Thyroid gland (tissue), 4 donors: ENCODE results near the gene LIMCH1. TPM values are rescaled to one million over a fixed set of nuclear protein-coding genes. Genes with fewer than 3 reads are reported as not detected.

Source experiments
- DNase-seq, 2 donors: peaks; one replicate each; pipeline ENCODE4 v3.0.0-alpha.2; 2019
- H3K27ac ChIP-seq, 3 donors: fragments of 200-600 bp; sonication (generic); 1 replicate in 2 of 3; 2 replicates in 1 of 3; pipeline ENCODE4 v1.5.1; 2016 to 2019; ENCODE audit warnings: mild to moderate bottlenecking in 1 of 3, moderate library complexity in 1 of 3
- H3K27me3 ChIP-seq: fragments of 200-600 bp; sonication (generic); one replicate; pipeline ENCODE4 v1.5.1; 2019
- H3K36me3 ChIP-seq, 2 donors: fragments of 200-600 bp; sonication (generic); one replicate each; pipeline ENCODE4 v1.5.1; 2016 to 2019
- H3K4me1 ChIP-seq, 2 donors: fragments of 200-600 bp; sonication (generic); one replicate each; pipeline ENCODE4 v1.5.1; 2017 to 2019
- H3K4me3 ChIP-seq, 3 donors: fragments of 200-600 bp; sonication (generic); replicated peaks in 1 of 3; 1 replicate in 2 of 3; 2 replicates in 1 of 3; pipeline ENCODE4 v1.5.1; 2016; ENCODE audit warnings: mild to moderate bottlenecking in 1 of 3
- H3K9me3 ChIP-seq: fragments of 200-600 bp; sonication (generic); one replicate; pipeline ENCODE4 v1.5.1; 2017
- CTCF ChIP-seq, 6 experiments: fragments of 200-600 bp in 3 of 6; fragments of 450-650 bp in 3 of 6; sonication (generic) in 3 of 6; IDR thresholded peaks; one replicate each; pipeline ENCODE4 v1.5.1; 2016 to 2019; ENCODE audit warnings: antibody characterized with exemption in 6 of 6, mild to moderate bottlenecking in 2 of 6, inconsistent platforms in 1 of 6, moderate library complexity in 1 of 6
- POLR2A ChIP-seq, 2 donors: fragments of 450-650 bp; IDR thresholded peaks; one replicate each; pipeline ENCODE4 v1.6.1; 2017; ENCODE audit warnings: antibody characterized with exemption in 2 of 2, mild to moderate bottlenecking in 2 of 2, moderate library complexity in 1 of 2
- WGBS, 2 donors: methylation state at CpG; one replicate each; pipeline ENCODE4 v1.1.5; 2017; 5-methylcytosine and 5-hydroxymethylcytosine counted together
- intact Hi-C: fragments of 100-400 bp; cut with DNase I; formaldehyde crosslinking; loops from one replicate; pipeline ENCODE4 v1.15.1; 2023
- total RNA-seq, 4 donors: library from RNA; depleted of rRNA; stranded (reverse); fragments of >200 nt; gene quantifications; one replicate each; pipeline ENCODE4 v1.2.3, GENCODE V29; 2016

Gene LIMCH1
- total RNA-seq, 4 donors from 2014 or later = 136 to 267 (median 156) TPM

GRCh38 chr4:41679991-41680390, 142.0 kb downstream of the LIMCH1 start:
- WGBS, 2 donors = 91 to 93% methylated on average over 4 of the region's 4 CpGs
- intact Hi-C loops = no loop called here
- no peaks in the 10 kb centered on the region for H3K9me3 ChIP-seq
- H3K27ac ChIP-seq = no peak overlapping the region
- H3K4me3 ChIP-seq = no peak overlapping the region
- DNase-seq = no peak
- H3K4me1 ChIP-seq = peaks cover 19 to 26% of the 10 kb centered on the region in 2 donors
- H3K27me3 ChIP-seq = no peaks in the 10 kb centered on the region
- no peak for TF ChIP-seq CTCF (IDR thresholded peaks at IDR 0.05)
- TF ChIP-seq POLR2A (IDR thresholded peaks at IDR 0.05) = no peak
- H3K36me3 ChIP-seq = peaks cover 8 to 15% of the 10 kb centered on the region in 2 donors

- no peak for DNase-seq
- H3K4me1 ChIP-seq = peaks cover 8 to 17% of the 10 kb centered on the region in 2 donors
- no peak overlapping the region for H3K27ac ChIP-seq
- H3K4me3 ChIP-seq = no peak overlapping the region
- no peaks in the 10 kb centered on the region for H3K9me3 ChIP-seq
- H3K27me3 ChIP-seq = no peaks in the 10 kb centered on the region
- intact Hi-C loops = no loop called here
- TF ChIP-seq CTCF (IDR thresholded peaks at IDR 0.05) (no peak), POLR2A (IDR thresholded peaks at IDR 0.05) (no peak)
- WGBS, 2 donors = 89 to 98% methylated on average over 2 of the region's 2 CpGs
- peaks cover 15 to 23% of the 10 kb centered on the region in 2 donors for H3K36me3 ChIP-seq
Observed at GRCh38 chr4:41681054-41681453, 143.1 kb downstream of the LIMCH1 start.

GRCh38 chr4:41683326-41683725, 145.4 kb downstream of the LIMCH1 start:
- peaks cover 18 to 36% of the 10 kb centered on the region in 2 donors for H3K36me3 ChIP-seq
- H3K4me1 ChIP-seq = peaks cover 6 to 14% of the 10 kb centered on the region in 2 donors
- peak; percentile 57 to 66 for DNase-seq
- H3K27ac ChIP-seq = peak overlapping the region in 2 of 3 donors; percentile 41 to 62
- H3K27me3 ChIP-seq = no peaks in the 10 kb centered on the region
- intact Hi-C loops = no loop called here
- TF ChIP-seq CTCF (IDR thresholded peaks at IDR 0.05) = no peak
- no peak for TF ChIP-seq POLR2A (IDR thresholded peaks at IDR 0.05)
- H3K9me3 ChIP-seq = no peaks in the 10 kb centered on the region
- no peak overlapping the region for H3K4me3 ChIP-seq

- peaks cover 6 to 14% of the 10 kb centered on the region in 2 donors for H3K4me1 ChIP-seq
- H3K27ac ChIP-seq = no peak overlapping the region
- TF ChIP-seq CTCF (IDR thresholded peaks at IDR 0.05) = no peak
- no peak for TF ChIP-seq POLR2A (IDR thresholded peaks at IDR 0.05)
- no peaks in the 10 kb centered on the region for H3K27me3 ChIP-seq
- no peaks in the 10 kb centered on the region for H3K9me3 ChIP-seq
- H3K36me3 ChIP-seq = peaks cover 35 to 55% of the 10 kb centered on the region in 2 donors
- WGBS, 2 donors = 95 to 97% methylated on average over 8 of the region's 8 CpGs
- intact Hi-C loops = no loop called here
- DNase-seq = no peak
- no peak overlapping the region for H3K4me3 ChIP-seq
Observed at GRCh38 chr4:41686893-41687292, 148.9 kb downstream of the LIMCH1 start.

- Histone ChIP-seq H3K36me3 (peaks cover 32 to 57% of the 10 kb centered on the region in 2 donors), H3K4me1 (peaks cover 3 to 11% of the 10 kb centered on the region in 2 donors), H3K27ac (no peak overlapping the region), H3K4me3 (no peak overlapping the region), H3K9me3 (no peaks in the 10 kb centered on the region), H3K27me3 (no peaks in the 10 kb centered on the region)
- no peak for DNase-seq
- 85 to 98% methylated on average over 5 of the region's 5 CpGs for WGBS, 2 donors
- TF ChIP-seq POLR2A (IDR thresholded peaks at IDR 0.05) (no peak), CTCF (IDR thresholded peaks at IDR 0.05) (no peak)
- intact Hi-C loops = no loop called here
Observed at GRCh38 chr4:41687971-41688370, 150.0 kb downstream of the LIMCH1 start.
